ENCODE data around the gene KRT26. TPM values are rescaled to one million over a fixed set of nuclear protein-coding genes. Genes with fewer than 3 reads are reported as not detected.

The KRT26 gene
- polyA plus RNA-seq, 1 donor, result not detected

DNA sequence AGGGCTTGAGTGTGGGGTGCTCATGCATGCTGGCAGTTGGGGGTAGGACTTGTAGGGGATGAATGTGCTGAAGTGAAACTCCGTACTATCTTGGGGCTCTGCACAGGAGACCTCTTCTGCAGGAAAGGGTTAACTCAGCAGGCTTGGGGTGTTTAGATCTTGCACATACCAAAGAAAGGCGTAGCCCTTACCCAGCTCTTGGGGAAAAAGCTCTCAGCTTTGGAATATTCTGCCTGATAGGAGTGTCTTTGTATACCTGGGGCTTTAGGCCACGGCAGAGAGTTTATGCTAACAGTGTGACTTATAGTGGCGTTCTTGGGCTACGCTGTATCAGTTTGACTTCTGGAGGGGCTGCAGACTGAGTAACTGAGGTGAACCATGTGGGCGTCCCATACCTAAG is 38.0 kb downstream of the KRT26 start:
- DNase-seq, result no peak
- Histone ChIP-seq H3K4me1 (ENCODE audit: control insufficient read depth, insufficient read depth, low read length) (no peaks in the 10 kb centered on the region), H3K27me3 (ENCODE audit: control insufficient read depth, insufficient read depth, low read length) (peaks cover 15% of the 10 kb centered on the region), H3K36me3 (ENCODE audit: control insufficient read depth, insufficient read depth, low read length) (no peaks in the 10 kb centered on the region), H3K9me3 (ENCODE audit: control insufficient read depth, low read depth, low read length) (no peaks in the 10 kb centered on the region), H3K4me3 (ENCODE audit: low read length) (no peak overlapping the region), H3K27ac (ENCODE audit: low read length) (no peak overlapping the region)
- no CpG with 5 or more reads among the region's 6 CpGs for WGBS (ENCODE audit: insufficient coverage, low lambda C conversion rate)

DNA sequence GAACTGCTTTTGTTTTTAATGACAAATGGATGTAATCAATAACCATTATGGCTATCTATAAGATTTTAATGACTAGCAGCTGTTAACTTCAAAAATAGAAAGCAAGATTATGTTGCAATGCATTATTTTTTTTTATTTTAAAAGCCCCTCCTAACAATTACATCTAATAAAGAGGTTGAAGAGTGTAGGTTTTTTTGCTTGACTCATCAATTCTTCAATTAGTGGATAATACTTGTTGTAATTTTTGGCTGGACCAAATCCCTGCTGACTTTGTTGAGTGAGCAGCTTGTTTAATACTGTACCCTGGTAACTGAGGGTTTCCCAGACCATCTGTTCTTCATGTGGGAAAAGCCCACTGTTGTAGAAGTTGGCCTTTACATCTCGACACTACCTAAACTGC is 41.0 kb downstream of the KRT26 start:
- no CpG with 5 or more reads among the region's 1 CpG for WGBS (ENCODE audit: insufficient coverage, low lambda C conversion rate)
- Histone ChIP-seq H3K9me3 (ENCODE audit: control insufficient read depth, low read depth, low read length) (no peaks in the 10 kb centered on the region), H3K4me1 (ENCODE audit: control insufficient read depth, insufficient read depth, low read length) (no peaks in the 10 kb centered on the region), H3K4me3 (ENCODE audit: low read length) (no peak overlapping the region), H3K36me3 (ENCODE audit: control insufficient read depth, insufficient read depth, low read length) (no peaks in the 10 kb centered on the region), H3K27me3 (ENCODE audit: control insufficient read depth, insufficient read depth, low read length) (peaks cover 11% of the 10 kb centered on the region), H3K27ac (ENCODE audit: low read length) (no peak overlapping the region)
- DNase-seq, result no peak

DNA sequence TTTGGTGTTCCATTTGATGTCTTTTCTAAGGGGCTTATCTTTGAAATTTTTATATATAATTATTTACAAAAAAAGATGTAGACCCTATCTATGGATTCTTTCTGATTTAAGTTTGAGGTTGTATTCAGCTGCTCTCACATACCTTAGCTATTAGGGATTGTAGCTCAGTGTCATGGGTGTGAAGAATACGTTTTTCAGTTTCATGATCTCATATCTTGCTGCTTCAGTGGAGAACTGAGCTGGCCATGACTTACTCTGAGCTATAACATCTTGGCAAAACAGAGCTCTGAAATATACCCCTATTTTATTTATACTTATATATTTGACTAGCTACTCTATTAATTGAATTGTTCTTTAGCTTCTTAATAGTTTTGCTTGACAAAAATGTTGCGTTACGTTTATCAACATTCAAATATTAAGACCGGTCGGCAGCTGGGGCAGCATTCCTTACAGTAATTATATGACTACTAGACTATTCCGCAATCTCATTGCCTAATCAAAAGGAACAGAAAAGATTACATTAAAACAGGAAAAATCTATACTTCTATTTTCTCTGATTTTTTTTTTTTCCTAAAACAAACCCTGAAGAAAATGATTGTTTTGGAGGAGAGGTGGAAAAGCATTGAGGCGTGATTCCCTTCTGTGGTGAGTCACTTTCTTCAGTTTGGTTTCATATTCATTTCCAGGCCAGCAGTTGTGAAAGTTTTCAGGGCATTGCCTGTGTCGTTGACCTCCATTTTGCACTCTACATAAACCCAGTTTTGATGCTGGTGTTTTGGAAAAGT is 44.4 kb downstream of the KRT26 start:
- no peak for DNase-seq

DNA sequence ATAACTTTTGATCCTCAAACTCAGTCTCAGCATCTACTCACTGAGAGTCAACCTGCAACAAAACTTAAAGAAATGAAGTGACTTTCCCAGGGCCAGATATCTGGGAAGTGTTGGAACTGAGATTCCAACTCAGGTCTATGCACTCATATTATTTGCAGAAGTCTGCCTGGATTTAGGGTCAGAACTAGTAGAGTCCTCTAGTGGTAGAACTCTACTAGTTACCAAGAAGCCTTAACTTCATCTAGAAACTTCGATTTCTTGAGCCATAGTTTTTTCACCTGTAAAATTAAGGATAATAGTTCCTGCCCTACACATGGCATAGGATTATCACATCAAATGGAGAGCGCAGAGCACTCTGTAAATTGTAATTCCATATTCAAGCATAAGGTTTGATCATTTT is 45.1 kb downstream of the KRT26 start:
- Histone ChIP-seq H3K36me3 (ENCODE audit: control insufficient read depth, insufficient read depth, low read length) (no peaks in the 10 kb centered on the region), H3K4me1 (ENCODE audit: control insufficient read depth, insufficient read depth, low read length) (no peaks in the 10 kb centered on the region), H3K4me3 (ENCODE audit: low read length) (no peak overlapping the region), H3K27ac (ENCODE audit: low read length) (no peak overlapping the region), H3K27me3 (ENCODE audit: control insufficient read depth, insufficient read depth, low read length) (peaks cover 5% of the 10 kb centered on the region), H3K9me3 (ENCODE audit: control insufficient read depth, low read depth, low read length) (no peaks in the 10 kb centered on the region)
- no CpG with 5 or more reads among the region's 2 CpGs for WGBS (ENCODE audit: insufficient coverage, low lambda C conversion rate)
- peak in 1 of 2 donors; percentile 6 for DNase-seq

More for the DNA sequence above, 44.4 kb downstream of the KRT26 start:
- H3K27ac ChIP-seq (ENCODE audit: low read length), result no peak overlapping the region
- H3K9me3 ChIP-seq (ENCODE audit: control insufficient read depth, low read depth, low read length), result no peaks in the 10 kb centered on the region
- H3K4me1 ChIP-seq (ENCODE audit: control insufficient read depth, insufficient read depth, low read length), result no peaks in the 10 kb centered on the region
- no peak overlapping the region for H3K4me3 ChIP-seq (ENCODE audit: low read length)
- H3K36me3 ChIP-seq (ENCODE audit: control insufficient read depth, insufficient read depth, low read length), result no peaks in the 10 kb centered on the region
- peaks cover 5% of the 10 kb centered on the region for H3K27me3 ChIP-seq (ENCODE audit: control insufficient read depth, insufficient read depth, low read length)
- WGBS (ENCODE audit: insufficient coverage, low lambda C conversion rate), result 90% methylated on average over 2 of the region's 8 CpGs

DNA sequence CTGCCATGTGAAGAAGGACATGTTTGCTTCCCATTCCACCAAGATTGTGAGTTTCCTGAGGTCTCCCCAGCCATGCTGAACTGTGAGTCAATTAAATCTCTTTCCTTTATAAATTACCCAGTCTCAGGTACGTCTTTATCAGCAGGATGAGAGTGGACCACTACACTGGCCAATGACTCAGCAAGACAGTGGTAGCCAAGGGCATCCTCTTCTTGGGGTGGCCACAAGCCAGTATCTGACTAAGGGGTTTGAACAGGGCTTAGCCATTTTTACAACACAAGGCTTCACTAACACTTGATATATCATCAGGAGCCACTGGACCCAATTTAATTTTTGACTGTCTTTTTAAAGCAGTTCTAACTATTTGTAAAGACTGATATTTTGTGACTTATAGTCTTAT is 47.3 kb downstream of the KRT26 start:
- no peak for DNase-seq
- Histone ChIP-seq H3K9me3 (ENCODE audit: control insufficient read depth, low read depth, low read length) (no peaks in the 10 kb centered on the region), H3K4me1 (ENCODE audit: control insufficient read depth, insufficient read depth, low read length) (no peaks in the 10 kb centered on the region), H3K27ac (ENCODE audit: low read length) (no peak overlapping the region), H3K36me3 (ENCODE audit: control insufficient read depth, insufficient read depth, low read length) (no peaks in the 10 kb centered on the region), H3K27me3 (ENCODE audit: control insufficient read depth, insufficient read depth, low read length) (no peaks in the 10 kb centered on the region), H3K4me3 (ENCODE audit: low read length) (no peak overlapping the region)
- no CpG with 5 or more reads among the region's 1 CpG for WGBS (ENCODE audit: insufficient coverage, low lambda C conversion rate)

DNA sequence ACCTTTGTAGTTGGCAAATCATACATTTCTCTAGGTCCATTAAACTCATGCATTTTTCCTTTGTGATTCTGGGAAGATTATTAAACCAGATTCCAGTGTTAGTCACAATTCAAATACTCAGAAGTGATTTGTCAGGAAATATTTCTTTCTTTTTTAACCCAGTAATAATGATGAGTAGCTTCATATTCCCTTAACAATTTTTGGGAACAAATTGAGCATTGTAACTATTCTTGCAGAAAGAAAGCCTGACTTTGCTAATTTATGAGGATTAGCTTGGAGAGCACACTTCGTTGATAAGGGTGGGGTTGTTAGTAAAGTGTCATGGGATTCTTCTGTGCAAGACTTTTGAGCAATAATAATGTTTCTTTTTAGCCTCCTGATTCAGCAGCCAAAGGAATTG is 49.8 kb downstream of the KRT26 start:
- Histone ChIP-seq H3K4me1 (ENCODE audit: control insufficient read depth, insufficient read depth, low read length) (no peaks in the 10 kb centered on the region), H3K4me3 (ENCODE audit: low read length) (no peak overlapping the region), H3K27me3 (ENCODE audit: control insufficient read depth, insufficient read depth, low read length) (no peaks in the 10 kb centered on the region), H3K27ac (ENCODE audit: low read length) (no peak overlapping the region), H3K36me3 (ENCODE audit: control insufficient read depth, insufficient read depth, low read length) (no peaks in the 10 kb centered on the region), H3K9me3 (ENCODE audit: control insufficient read depth, low read depth, low read length) (no peaks in the 10 kb centered on the region)
- WGBS (ENCODE audit: insufficient coverage, low lambda C conversion rate), result no CpG with 5 or more reads among the region's 1 CpG
- no peak for DNase-seq

DNA sequence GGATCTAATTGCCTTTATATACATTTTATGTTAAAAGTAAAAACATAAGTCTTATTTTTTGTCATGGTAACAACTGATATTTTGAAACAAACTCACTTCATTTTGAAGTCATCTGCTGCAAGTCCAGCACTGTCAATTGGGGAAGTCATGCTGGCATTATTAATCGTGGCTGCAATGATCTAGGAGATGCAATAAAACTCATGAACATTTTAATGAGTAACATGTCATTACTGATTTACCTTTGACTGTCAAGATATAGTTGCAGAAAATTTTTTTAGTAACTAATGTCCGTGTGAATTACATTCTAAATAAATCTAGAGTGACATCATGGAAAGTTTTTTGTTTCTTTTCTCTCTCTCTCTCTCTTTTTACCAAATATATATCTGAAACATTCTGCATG is 51.1 kb downstream of the KRT26 start:
- WGBS (ENCODE audit: insufficient coverage, low lambda C conversion rate), result 57% methylated on average over 1 of the region's 2 CpGs
- Histone ChIP-seq H3K27ac (ENCODE audit: low read length) (no peak overlapping the region), H3K27me3 (ENCODE audit: control insufficient read depth, insufficient read depth, low read length) (no peaks in the 10 kb centered on the region), H3K9me3 (ENCODE audit: control insufficient read depth, low read depth, low read length) (no peaks in the 10 kb centered on the region), H3K4me3 (ENCODE audit: low read length) (no peak overlapping the region), H3K4me1 (ENCODE audit: control insufficient read depth, insufficient read depth, low read length) (no peaks in the 10 kb centered on the region), H3K36me3 (ENCODE audit: control insufficient read depth, insufficient read depth, low read length) (no peaks in the 10 kb centered on the region)
- DNase-seq, result no peak

DNA sequence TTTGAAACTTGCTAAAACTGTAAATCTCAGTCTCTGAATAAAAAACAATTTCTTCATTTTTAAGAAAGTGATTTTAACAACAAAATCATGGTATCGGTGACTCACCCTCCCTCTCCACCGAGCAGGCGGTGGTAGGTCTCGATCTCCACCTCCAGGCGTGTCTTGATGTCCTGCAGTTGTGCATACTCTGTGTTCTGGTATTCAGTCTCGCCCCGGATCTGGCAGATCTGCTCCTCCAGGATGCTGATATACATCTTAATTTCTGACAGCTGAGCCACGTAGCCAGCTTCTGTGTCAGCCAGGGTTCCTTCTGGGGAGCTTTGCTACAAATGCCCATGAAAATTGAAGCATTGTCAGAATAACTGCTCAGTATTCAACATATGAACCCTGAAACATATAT is 53.1 kb downstream of the KRT26 start:
- no peaks in the 10 kb centered on the region for H3K36me3 ChIP-seq (ENCODE audit: control insufficient read depth, insufficient read depth, low read length)
- DNase-seq, result no peak
- no peak overlapping the region for H3K4me3 ChIP-seq (ENCODE audit: low read length)
- WGBS (ENCODE audit: insufficient coverage, low lambda C conversion rate), result no CpG with 5 or more reads among the region's 8 CpGs
- no peak overlapping the region for H3K27ac ChIP-seq (ENCODE audit: low read length)
- no peaks in the 10 kb centered on the region for H3K27me3 ChIP-seq (ENCODE audit: control insufficient read depth, insufficient read depth, low read length)
- no peaks in the 10 kb centered on the region for H3K4me1 ChIP-seq (ENCODE audit: control insufficient read depth, insufficient read depth, low read length)
- H3K9me3 ChIP-seq (ENCODE audit: control insufficient read depth, low read depth, low read length), result no peaks in the 10 kb centered on the region

DNA sequence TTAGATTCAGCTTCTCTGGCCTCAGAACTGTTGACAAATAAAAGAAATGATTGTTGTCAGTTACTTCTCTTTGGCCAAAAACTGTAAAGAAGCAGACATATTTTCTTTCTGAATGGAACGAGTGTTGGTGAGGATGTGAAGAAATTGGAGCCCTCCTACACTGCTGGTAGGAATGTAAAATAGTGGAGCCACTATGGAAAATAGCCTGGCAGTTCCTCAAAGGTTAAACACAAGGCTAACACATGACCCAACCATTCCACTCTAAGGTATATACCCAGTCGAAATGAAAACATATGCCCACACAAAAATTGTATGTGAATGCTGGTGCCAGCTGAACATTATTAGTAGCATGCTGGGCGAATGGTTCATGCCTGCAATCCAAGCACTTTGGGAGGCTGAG is 54.2 kb downstream of the KRT26 start:
- no peak overlapping the region for H3K27ac ChIP-seq (ENCODE audit: low read length)
- no peaks in the 10 kb centered on the region for H3K4me1 ChIP-seq (ENCODE audit: control insufficient read depth, insufficient read depth, low read length)
- no peaks in the 10 kb centered on the region for H3K9me3 ChIP-seq (ENCODE audit: control insufficient read depth, low read depth, low read length)
- H3K4me3 ChIP-seq (ENCODE audit: low read length), result no peak overlapping the region
- no CpG with 5 or more reads among the region's 3 CpGs for WGBS (ENCODE audit: insufficient coverage, low lambda C conversion rate)
- H3K27me3 ChIP-seq (ENCODE audit: control insufficient read depth, insufficient read depth, low read length), result no peaks in the 10 kb centered on the region
- no peak for DNase-seq
- no peaks in the 10 kb centered on the region for H3K36me3 ChIP-seq (ENCODE audit: control insufficient read depth, insufficient read depth, low read length)

All from large intestine (tissue), 3 donors.